Nephron (organoid): ENCODE results near the gene GALNT2.

Experiments
- H3K27ac Mint-ChIP-seq, 3 experiments: 2 replicates each; pipeline ENCODE4 v1.8.0; 2020; ENCODE audit warnings: mixed read lengths in 3 of 3, mild to moderate bottlenecking in 2 of 3, moderate library complexity in 1 of 3
- H3K27me3 Mint-ChIP-seq: 2 replicates; pipeline ENCODE4 v1.8.0; 2021; ENCODE audit warnings: low read depth, mild to moderate bottlenecking, moderate library complexity, mixed read lengths
- H3K36me3 Mint-ChIP-seq: 2 replicates; pipeline ENCODE4 v1.8.0; 2020; ENCODE audit warnings: low read depth, mixed read lengths
- H3K4me1 Mint-ChIP-seq: 2 replicates; pipeline ENCODE4 v1.8.0; 2020; ENCODE audit warnings: mixed read lengths
- H3K4me3 Mint-ChIP-seq, 3 experiments: 2 replicates each; pipeline ENCODE4 v1.8.0; 2020; ENCODE audit warnings: mild to moderate bottlenecking in 3 of 3, mixed read lengths in 3 of 3, moderate library complexity in 2 of 3
- H3K9me3 Mint-ChIP-seq: 2 replicates; pipeline ENCODE4 v1.8.0; 2020; ENCODE audit warnings: mixed read lengths
- CTCF ChIP-seq, 3 experiments: fragments of 200-600 bp; sonication (generic); IDR thresholded peaks; one replicate each; pipeline ENCODE4 v1.5.0; 2021; ENCODE audit warnings: antibody characterized with exemption in 3 of 3; ENCODE audit not compliant: unreplicated experiment in 3 of 3

GALNT2 gene

GRCh38 chr1:230170153-230170547 lies 103.1 kb downstream of the GALNT2 start:
- peaks cover 7% of the 10 kb centered on the region for H3K36me3 Mint-ChIP-seq
- H3K27me3 Mint-ChIP-seq = no peaks in the 10 kb centered on the region
- H3K9me3 Mint-ChIP-seq = no peaks in the 10 kb centered on the region
- H3K4me1 Mint-ChIP-seq = peaks cover 61% of the 10 kb centered on the region
- no peak overlapping the region for H3K4me3 Mint-ChIP-seq
- no peak for TF ChIP-seq CTCF (IDR thresholded peaks at IDR 0.05; ENCODE audit: unreplicated experiment in 3 of 3)
- H3K27ac Mint-ChIP-seq = peak overlapping the region; percentile 44 to 73 (median 51)

GRCh38 chr1:230170622-230171021 lies 103.6 kb downstream of the GALNT2 start:
- Mint-ChIP-seq H3K4me3 (no peak overlapping the region), H3K4me1 (peaks cover 57% of the 10 kb centered on the region), H3K27me3 (no peaks in the 10 kb centered on the region), H3K27ac (peak overlapping the region; percentile 44 to 73 (median 51)), H3K9me3 (no peaks in the 10 kb centered on the region), H3K36me3 (peaks cover 7% of the 10 kb centered on the region)
- no peak for TF ChIP-seq CTCF (IDR thresholded peaks at IDR 0.05; ENCODE audit: unreplicated experiment in 3 of 3)

GRCh38 chr1:230171356-230172015 lies 104.4 kb downstream of the GALNT2 start:
- Mint-ChIP-seq H3K36me3 (peaks cover 3% of the 10 kb centered on the region), H3K27ac (no peak overlapping the region), H3K9me3 (no peaks in the 10 kb centered on the region), H3K27me3 (no peaks in the 10 kb centered on the region), H3K4me3 (no peak overlapping the region), H3K4me1 (peaks cover 65% of the 10 kb centered on the region)
- no peak for TF ChIP-seq CTCF (IDR thresholded peaks at IDR 0.05; ENCODE audit: unreplicated experiment in 3 of 3)

GRCh38 chr1:230172016-230172537 lies 105.0 kb downstream of the GALNT2 start:
- H3K36me3 Mint-ChIP-seq = no peaks in the 10 kb centered on the region
- H3K27me3 Mint-ChIP-seq = no peaks in the 10 kb centered on the region
- H3K9me3 Mint-ChIP-seq = no peaks in the 10 kb centered on the region
- no peak for TF ChIP-seq CTCF (IDR thresholded peaks at IDR 0.05; ENCODE audit: unreplicated experiment in 3 of 3)
- H3K4me3 Mint-ChIP-seq = no peak overlapping the region
- H3K4me1 Mint-ChIP-seq = peaks cover 71% of the 10 kb centered on the region
- no peak overlapping the region for H3K27ac Mint-ChIP-seq

GRCh38 chr1:230173187-230173975 lies 106.3 kb downstream of the GALNT2 start:
- Mint-ChIP-seq H3K4me3 (no peak overlapping the region), H3K36me3 (peaks cover 6% of the 10 kb centered on the region), H3K27me3 (no peaks in the 10 kb centered on the region), H3K27ac (no peak overlapping the region), H3K9me3 (no peaks in the 10 kb centered on the region), H3K4me1 (peaks cover 77% of the 10 kb centered on the region)
- TF ChIP-seq CTCF (IDR thresholded peaks at IDR 0.05; ENCODE audit: unreplicated experiment in 3 of 3) = no peak
